ENCODE results near the gene DNM1. TPM values are rescaled to one million over a fixed set of nuclear protein-coding genes. Genes with fewer than 3 reads are reported as not detected.

Gene DNM1
- polyA plus RNA-seq, 1 of the 3 experiments (the other 2 are of a cell fraction) = 35.7 TPM

GRCh38 chr9:128155736-128156500 is 47.3 kb upstream of the DNM1 start:
- peaks cover 0 to 8% of the 10 kb centered on the region in 2 experiments; a peak in 2 of 4 replicates for H3K4me1 ChIP-seq (ENCODE audit: control insufficient read depth in 1 of 2, insufficient read depth in 2 of 2, low read depth in 1 of 2, low read length in 1 of 2)
- H3K9me3 ChIP-seq = no peaks in the 10 kb centered on the region
- 75% methylated on average over 7 of the region's 7 CpGs for WGBS (ENCODE audit: low lambda C conversion rate)
- no peaks in the 10 kb centered on the region for H4K20me1 ChIP-seq (ENCODE audit: insufficient read depth)
- no peak overlapping the region for H3K27ac ChIP-seq (ENCODE audit: low read depth in 2 of 2, low read length in 1 of 2)
- H3K4me2 ChIP-seq = no peak overlapping the region
- H2AFZ ChIP-seq (ENCODE audit: low read depth) = no peak overlapping the region
- no peak for DNase-seq
- TF ChIP-seq GATA2 (CRISPR knock-in tag; IDR thresholded peaks at IDR 0.05) (no peak), YY1 (IDR thresholded peaks at IDR 0.05; ENCODE audit: low read depth) (no peak), USF2 (IDR thresholded peaks at IDR 0.05; ENCODE audit: borderline replicate concordance, low read depth, low read length) (no peak), RXRA (IDR thresholded peaks at IDR 0.05; ENCODE audit: borderline replicate concordance, low read depth) (no peak), SMC3 (IDR thresholded peaks at IDR 0.05; ENCODE audit: low read depth, low read length) (no peak), ELF1 (IDR thresholded peaks at IDR 0.05) (no peak), EP300 (IDR thresholded peaks at IDR 0.05; ENCODE audit: borderline replicate concordance in 1 of 2, low read depth in 1 of 2, low read length in 1 of 2) (no peak), MEF2A (IDR thresholded peaks at IDR 0.05; ENCODE audit: borderline replicate concordance, low read depth) (no peak), NRF1 (IDR thresholded peaks at IDR 0.05; ENCODE audit: low read depth, low read length) (no peak), CTCF (IDR thresholded peaks at IDR 0.05) (no peak), RFX5 (IDR thresholded peaks at IDR 0.05; ENCODE audit: low read length) (no peak), EZH2phosphoT487 (IDR thresholded peaks at IDR 0.05; ENCODE audit: borderline replicate concordance, low read depth) (no peak), TAF1 (IDR thresholded peaks at IDR 0.05; ENCODE audit: borderline replicate concordance, low read depth, low read length) (no peak), TCF12 (IDR thresholded peaks at IDR 0.05) (no peak), FOXM1 (IDR thresholded peaks at IDR 0.05; ENCODE audit: low read depth) (no peak), TEAD4 (IDR thresholded peaks at IDR 0.05; ENCODE audit: borderline replicate concordance, insufficient read depth) (no peak), PBX3 (IDR thresholded peaks at IDR 0.05) (no peak)
- TF ChIP-seq, protein P1, sequence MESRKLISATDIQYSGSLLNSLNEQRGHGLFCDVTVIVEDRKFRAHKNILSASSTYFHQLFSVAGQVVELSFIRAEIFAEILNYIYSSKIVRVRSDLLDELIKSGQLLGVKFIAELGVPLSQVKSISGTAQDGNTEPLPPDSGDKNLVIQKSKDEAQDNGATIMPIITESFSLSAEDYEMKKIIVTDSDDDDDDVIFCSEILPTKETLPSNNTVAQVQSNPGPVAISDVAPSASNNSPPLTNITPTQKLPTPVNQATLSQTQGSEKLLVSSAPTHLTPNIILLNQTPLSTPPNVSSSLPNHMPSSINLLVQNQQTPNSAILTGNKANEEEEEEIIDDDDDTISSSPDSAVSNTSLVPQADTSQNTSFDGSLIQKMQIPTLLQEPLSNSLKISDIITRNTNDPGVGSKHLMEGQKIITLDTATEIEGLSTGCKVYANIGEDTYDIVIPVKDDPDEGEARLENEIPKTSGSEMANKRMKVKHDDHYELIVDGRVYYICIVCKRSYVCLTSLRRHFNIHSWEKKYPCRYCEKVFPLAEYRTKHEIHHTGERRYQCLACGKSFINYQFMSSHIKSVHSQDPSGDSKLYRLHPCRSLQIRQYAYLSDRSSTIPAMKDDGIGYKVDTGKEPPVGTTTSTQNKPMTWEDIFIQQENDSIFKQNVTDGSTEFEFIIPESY (IDR thresholded peaks at IDR 0.05; ENCODE audit: borderline replicate concordance, low read depth) = no peak
- TF ChIP-seq, protein P2, sequence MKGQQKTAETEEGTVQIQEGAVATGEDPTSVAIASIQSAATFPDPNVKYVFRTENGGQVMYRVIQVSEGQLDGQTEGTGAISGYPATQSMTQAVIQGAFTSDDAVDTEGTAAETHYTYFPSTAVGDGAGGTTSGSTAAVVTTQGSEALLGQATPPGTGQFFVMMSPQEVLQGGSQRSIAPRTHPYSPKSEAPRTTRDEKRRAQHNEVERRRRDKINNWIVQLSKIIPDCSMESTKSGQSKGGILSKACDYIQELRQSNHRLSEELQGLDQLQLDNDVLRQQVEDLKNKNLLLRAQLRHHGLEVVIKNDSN (IDR thresholded peaks at IDR 0.05; ENCODE audit: borderline replicate concordance, low read depth) = no peak
- TF ChIP-seq, protein P3, sequence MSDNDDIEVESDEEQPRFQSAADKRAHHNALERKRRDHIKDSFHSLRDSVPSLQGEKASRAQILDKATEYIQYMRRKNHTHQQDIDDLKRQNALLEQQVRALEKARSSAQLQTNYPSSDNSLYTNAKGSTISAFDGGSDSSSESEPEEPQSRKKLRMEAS (IDR thresholded peaks at IDR 0.05; ENCODE audit: low read depth) = no peak
- no peak overlapping the region for H3K9ac ChIP-seq
- POLR2A ChIA-PET = no interaction called here
- CTCF ChIA-PET = interaction anchor here (1.3 kb wide), 1 partner anchor 38 kb away, joined by 3 read pairs; no protein-coding TSS in a partner anchor
- no peaks in the 10 kb centered on the region for H3K27me3 ChIP-seq (ENCODE audit: insufficient read depth)
- H3K9me2 ChIP-seq = no peaks in the 10 kb centered on the region
- no peak overlapping the region for H3K4me3 ChIP-seq (ENCODE audit: low read depth in 2 of 2, low read length in 1 of 2)
- H3K79me2 ChIP-seq (ENCODE audit: insufficient read depth) = peaks cover 7% of the 10 kb centered on the region; the same call in 1 of the 2 replicates
- no peaks in the 10 kb centered on the region for H3F3A ChIP-seq (replicated peaks; ENCODE audit: insufficient read depth)
- H3K36me3 ChIP-seq (replicated peaks in 1 of 2; ENCODE audit: control insufficient read depth in 1 of 2, insufficient read depth in 2 of 2, low read length in 1 of 2) = no peaks in the 10 kb centered on the region

Data from SK-N-SH (cell line).